ENCODE measurements around the gene P4HA2. TPM values are rescaled to one million over a fixed set of nuclear protein-coding genes. Genes with fewer than 3 reads are reported as not detected.
A peak's percentile ranks its signal among the peaks of the same experiment; 100 is the strongest.

P4HA2 gene
- total RNA-seq, 4 donors from 2014 or later, result 32.8 to 48.7 (median 37.6) TPM

- peaks cover 0 to 67% of the 10 kb centered on the region in 2 donors for H3K36me3 ChIP-seq
- ATAC-seq, result no peak
- peaks cover 2 to 35% (median 6%) of the 10 kb centered on the region in 3 donors for H3K4me1 ChIP-seq
- TF ChIP-seq CTCF (IDR thresholded peaks at IDR 0.05) (no peak), EP300 (IDR thresholded peaks at IDR 0.05) (no peak), POLR2AphosphoS5 (IDR thresholded peaks at IDR 0.05) (no peak), POLR2A (IDR thresholded peaks at IDR 0.05) (no peak)
- WGBS, 2 donors (ENCODE audit: low coverage in 1 of 2), result 60 to 100% methylated on average over 1 of the region's 4 CpGs
- H3K4me3 ChIP-seq, result no peak overlapping the region
- H3K27me3 ChIP-seq, result no peaks in the 10 kb centered on the region
- peak overlapping the region; percentile 73 to 90 (median 88) for H3K27ac ChIP-seq
- no peaks in the 10 kb centered on the region for H3K9me3 ChIP-seq
These were observed 13.2 kb downstream of the P4HA2 start for GRCh38 chr5:132214491-132214890.

- Histone ChIP-seq H3K27ac (peak overlapping the region in 2 of 4 donors; percentile 13 to 88), H3K4me3 (no peak overlapping the region), H3K36me3 (peaks cover 0 to 74% of the 10 kb centered on the region in 2 donors), H3K9me3 (no peaks in the 10 kb centered on the region), H3K4me1 (peaks cover 2 to 27% (median 6%) of the 10 kb centered on the region in 3 donors), H3K27me3 (no peaks in the 10 kb centered on the region)
- 91 to 92% methylated on average over 5 to 6 of the region's 7 CpGs for WGBS, 2 donors (ENCODE audit: low coverage in 1 of 2)
- no peak for TF ChIP-seq CTCF (IDR thresholded peaks at IDR 0.05)
- no peak for TF ChIP-seq POLR2AphosphoS5 (IDR thresholded peaks at IDR 0.05)
- no peak for TF ChIP-seq EP300 (IDR thresholded peaks at IDR 0.05)
- TF ChIP-seq POLR2A (IDR thresholded peaks at IDR 0.05), result no peak
- no peak for ATAC-seq
These were observed 14.0 kb downstream of the P4HA2 start for GRCh38 chr5:132213666-132214065.

- Histone ChIP-seq H3K4me1 (peaks cover 2 to 23% (median 6%) of the 10 kb centered on the region in 3 donors), H3K27ac (no peak overlapping the region), H3K9me3 (no peaks in the 10 kb centered on the region), H3K36me3 (peaks cover 0 to 71% of the 10 kb centered on the region in 2 donors), H3K4me3 (no peak overlapping the region), H3K27me3 (no peaks in the 10 kb centered on the region)
- TF ChIP-seq EP300 (IDR thresholded peaks at IDR 0.05) (no peak), CTCF (IDR thresholded peaks at IDR 0.05) (no peak), POLR2AphosphoS5 (IDR thresholded peaks at IDR 0.05) (no peak), POLR2A (IDR thresholded peaks at IDR 0.05) (no peak)
- no peak for ATAC-seq
- 10% methylated on average over 1 of the region's 1 CpG; no CpG with 5 or more reads in 1 of the 2 donors for WGBS, 2 donors (ENCODE audit: low coverage in 1 of 2)
These were observed 15.9 kb downstream of the P4HA2 start for GRCh38 chr5:132211787-132212186.

- no peak for ATAC-seq
- WGBS, 2 donors (ENCODE audit: low coverage in 1 of 2), result 92 to 100% methylated on average over 1 of the region's 1 CpG
- no peak overlapping the region for H3K27ac ChIP-seq
These were observed 16.7 kb downstream of the P4HA2 start for GRCh38 chr5:132210944-132211343.

More at GRCh38 chr5:132210944-132211343, 16.7 kb downstream of the P4HA2 start:
- Histone ChIP-seq H3K36me3 (peaks cover 0 to 72% of the 10 kb centered on the region in 2 donors), H3K27me3 (no peaks in the 10 kb centered on the region), H3K9me3 (no peaks in the 10 kb centered on the region), H3K4me1 (peaks cover 2 to 24% (median 6%) of the 10 kb centered on the region in 3 donors), H3K4me3 (no peak overlapping the region)
- TF ChIP-seq CTCF (IDR thresholded peaks at IDR 0.05), result no peak
- no peak for TF ChIP-seq POLR2A (IDR thresholded peaks at IDR 0.05)
- no peak for TF ChIP-seq EP300 (IDR thresholded peaks at IDR 0.05)
- TF ChIP-seq POLR2AphosphoS5 (IDR thresholded peaks at IDR 0.05), result no peak
